Measurements from ENCODE around the gene SDHAF1. TPM values are rescaled to one million over a fixed set of nuclear protein-coding genes. Genes with fewer than 3 reads are reported as not detected.
"Not testable (repeated sequence)": the region's sequence is repeated elsewhere in the genome, so short reads cannot be mapped to it uniquely, and the experiment has no call there.

The SDHAF1 gene
- total RNA-seq, 1 donor from 2014 or later, result 11.2 TPM

DNA sequence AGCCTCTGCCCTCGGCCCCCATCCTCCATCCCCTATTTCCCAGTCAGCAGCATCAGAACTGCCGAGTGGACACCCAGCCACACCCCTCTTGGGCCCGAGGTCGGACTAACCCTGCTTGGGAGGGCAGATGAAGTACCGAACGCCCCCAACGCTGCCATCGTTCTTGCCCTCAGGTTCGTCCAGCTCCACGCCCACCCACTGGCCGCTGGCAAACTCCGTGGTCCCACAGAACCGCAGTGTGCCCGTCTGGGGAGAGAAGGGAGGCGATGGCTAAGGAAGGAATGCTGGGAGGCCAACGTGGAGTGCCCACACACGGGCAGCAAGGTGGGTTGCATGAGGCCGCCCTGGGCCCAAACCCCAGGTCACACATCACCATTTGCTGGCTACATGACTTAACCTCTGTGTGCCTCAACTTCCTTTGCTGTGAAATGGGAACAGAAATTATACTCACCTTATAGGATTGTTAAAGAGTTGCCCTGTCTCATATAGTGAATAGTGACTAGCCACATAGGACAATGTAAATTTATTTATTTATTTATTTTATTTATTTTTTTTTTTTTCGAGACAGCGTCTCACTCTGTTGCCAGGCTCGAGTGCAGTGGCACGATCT, 24.2 kb downstream of the SDHAF1 start:
- DNase-seq, result no peak

DNA sequence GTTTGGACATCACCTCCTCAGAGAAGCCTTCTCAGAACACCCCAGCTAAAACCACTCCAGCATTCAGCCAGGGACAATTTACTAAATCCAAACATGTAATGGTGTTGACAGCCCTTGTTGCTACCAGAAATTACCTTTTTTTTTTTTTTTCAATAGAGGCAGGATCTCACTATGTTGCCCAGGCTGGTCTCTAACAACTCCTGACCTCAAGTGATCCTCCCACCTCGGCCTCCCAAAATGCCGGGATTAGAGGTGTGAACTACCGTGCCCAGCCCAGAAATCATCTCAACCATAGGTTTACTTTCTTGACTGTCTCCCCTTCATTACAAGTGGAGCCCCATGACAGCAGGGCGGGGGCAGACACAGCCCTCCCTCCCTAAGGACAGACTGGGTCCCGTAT, 28.4 kb downstream of the SDHAF1 start:
- DNase-seq, result no peak

DNA sequence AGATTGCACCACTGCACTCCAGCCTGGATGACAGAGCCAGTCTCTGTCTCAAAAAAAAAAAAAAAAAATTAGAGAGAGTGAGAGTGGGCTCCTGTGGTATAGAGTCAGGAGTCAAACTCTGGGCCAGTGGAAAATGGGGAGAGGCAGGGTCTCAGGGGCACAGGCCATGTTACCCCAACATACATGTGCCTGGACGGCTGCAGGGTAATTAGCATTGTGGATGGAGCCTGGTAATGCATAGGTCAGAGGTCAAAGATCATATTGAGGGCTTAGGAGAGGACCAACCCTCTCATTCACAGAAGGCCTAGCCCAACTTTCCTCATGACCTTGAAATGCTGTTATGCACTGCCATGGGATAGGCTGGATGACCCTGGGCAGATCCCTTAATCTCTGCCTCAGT, 30.6 kb downstream of the SDHAF1 start:
- DNase-seq, result no peak

DNA sequence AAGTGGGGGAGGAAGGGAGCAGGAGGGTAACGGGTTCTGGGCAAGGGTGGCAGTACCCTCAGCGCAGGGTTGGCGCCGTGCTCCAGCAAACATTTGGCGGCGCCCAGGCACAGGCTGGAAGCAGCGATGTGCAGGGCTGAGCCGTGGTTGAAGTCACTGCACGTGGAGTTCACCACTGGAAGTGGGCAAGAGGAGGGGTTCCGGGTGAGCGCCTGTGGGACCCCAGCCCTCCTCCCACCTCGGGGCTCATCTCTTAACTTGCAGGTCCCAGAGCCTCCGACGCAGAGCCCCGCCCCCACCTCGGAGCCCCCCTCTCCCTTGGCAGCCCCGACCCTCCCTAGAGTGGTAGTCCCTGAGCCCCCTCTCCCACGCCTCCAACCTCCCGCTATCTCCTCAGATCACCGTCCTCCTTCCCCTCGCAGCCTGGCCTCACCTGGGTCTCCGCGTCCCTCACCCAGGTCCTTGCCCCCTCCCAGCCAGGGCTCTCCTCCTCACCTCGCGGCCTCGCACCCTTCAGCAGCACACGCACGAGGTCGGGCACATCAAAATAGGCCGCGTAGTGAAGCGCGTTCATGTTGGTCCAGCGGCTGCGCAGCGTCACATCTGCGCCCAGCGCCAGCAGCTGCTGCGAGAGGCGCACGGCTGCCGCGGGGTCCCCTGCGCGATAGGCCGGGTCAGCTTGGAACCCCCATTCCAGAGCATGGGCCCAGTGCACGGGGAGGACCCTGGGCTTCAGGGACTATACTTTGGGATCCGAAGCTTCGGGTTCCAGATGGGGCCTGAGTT, 31.3 kb downstream of the SDHAF1 start:
- no peak for DNase-seq

DNA sequence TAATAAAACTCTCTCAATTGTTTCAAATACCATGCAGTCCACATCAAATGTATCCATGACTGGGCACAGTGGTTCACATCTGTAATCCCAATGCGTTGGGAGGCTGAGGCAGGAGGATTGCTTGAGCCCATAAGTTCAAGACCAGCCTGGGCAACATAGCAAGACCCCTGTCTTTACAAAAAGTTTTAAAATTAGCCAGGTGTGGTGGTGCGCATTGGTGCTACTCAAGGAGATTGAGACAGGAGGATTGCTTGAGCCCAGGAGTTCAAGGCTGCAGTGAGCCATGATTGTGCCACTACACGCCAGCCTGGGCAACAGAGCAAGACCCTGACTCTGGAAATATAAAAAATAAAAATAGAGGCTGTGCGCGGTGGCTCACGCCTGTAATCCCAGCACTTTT, 32.7 kb downstream of the SDHAF1 start:
- no peak for DNase-seq

DNA sequence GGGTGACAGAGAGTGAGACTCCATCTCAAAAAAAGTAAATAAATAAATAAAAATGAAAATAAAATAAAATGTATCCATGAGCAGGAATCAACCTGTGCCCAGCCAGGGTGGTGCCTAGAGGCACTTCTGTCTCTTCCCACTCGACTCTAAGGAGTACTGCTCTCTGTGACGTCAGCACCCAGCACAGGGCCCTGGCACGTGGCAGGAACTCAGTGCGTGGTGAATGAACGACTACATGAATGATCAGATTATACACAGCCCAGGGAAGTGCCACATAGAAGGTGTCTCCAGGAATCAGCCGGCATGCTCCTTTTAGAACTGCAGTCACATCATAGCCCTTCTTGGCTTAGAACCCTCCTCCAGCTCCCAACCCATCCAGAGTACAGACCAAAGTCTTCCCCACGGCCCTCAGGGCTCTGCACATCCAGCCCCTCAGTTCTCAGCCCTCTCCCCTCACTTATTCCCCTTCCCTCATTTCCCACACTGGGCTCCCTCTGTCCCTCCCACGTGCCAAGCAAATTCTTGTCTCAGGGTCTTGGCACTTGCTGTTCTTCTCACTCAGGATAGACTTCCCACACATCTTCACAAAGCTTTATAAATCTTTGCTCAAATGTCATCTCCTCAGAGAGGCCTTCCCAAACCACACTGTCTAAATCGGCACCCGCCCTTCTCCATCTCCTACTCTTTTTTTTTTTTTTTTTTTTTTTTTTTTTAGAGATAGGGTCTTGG, 33.5 kb downstream of the SDHAF1 start:
- DNase-seq, result no peak

DNA sequence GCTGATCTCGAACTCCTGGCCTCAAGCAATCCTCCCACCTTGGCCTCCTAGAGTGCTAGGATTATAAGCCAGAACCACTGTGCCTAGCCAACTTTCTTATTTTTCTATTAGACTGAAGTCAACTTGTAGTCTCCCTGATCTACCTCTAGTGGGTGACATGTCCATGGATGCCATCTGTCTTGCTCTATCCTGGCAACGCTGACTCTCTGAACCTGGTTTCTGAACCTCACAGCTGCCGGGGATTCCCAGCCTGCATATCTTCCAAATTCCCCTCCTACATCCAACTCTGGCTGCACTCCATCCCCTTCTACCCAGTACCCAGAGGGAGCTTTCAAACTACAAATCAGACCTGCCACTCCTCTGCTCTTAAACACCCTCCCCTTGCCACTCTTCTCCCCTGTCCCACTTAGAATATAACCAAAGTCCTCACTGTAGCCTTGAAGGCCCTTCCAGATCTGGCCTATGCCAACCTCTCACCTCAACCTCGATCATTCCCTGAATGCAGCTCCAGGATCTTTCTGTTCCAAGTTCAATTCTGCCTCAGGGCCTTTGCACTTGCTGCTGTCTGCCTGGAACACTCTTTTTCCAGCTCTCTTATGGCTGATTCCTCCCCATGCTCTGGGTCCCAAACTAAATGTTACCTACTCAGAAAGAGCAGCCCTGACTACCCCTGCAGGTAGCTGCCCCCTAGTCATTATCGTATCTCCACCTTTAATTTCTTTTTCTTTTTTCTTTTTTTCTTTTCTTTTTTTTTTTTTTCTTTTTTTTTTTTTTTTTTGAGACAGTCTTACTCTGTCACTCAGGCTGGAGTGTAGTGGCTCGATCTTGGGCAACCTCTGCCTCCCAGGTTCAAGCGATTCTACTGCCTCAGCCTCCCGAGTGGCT, 35.5 kb downstream of the SDHAF1 start:
- no peak for DNase-seq

DNA sequence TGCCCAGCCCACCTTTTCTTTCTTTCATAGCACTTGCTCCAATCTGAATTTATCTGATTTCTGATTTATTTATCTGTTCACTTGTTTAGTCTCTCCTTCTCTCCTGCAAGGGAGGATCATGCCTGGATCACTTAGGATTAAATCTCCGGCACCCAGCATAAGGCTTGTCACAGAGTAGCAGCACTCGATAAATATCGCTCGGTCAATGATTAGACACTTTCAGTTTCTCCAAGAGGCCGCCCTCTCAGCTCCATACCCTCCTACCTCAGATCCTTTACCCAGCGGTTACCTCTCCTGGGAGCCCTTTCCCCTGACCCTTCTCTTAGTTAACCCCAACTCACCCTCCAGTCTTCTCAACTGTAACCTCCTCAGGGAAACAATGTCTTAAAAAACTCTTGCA, 36.3 kb downstream of the SDHAF1 start:
- DNase-seq, result no peak

DNA sequence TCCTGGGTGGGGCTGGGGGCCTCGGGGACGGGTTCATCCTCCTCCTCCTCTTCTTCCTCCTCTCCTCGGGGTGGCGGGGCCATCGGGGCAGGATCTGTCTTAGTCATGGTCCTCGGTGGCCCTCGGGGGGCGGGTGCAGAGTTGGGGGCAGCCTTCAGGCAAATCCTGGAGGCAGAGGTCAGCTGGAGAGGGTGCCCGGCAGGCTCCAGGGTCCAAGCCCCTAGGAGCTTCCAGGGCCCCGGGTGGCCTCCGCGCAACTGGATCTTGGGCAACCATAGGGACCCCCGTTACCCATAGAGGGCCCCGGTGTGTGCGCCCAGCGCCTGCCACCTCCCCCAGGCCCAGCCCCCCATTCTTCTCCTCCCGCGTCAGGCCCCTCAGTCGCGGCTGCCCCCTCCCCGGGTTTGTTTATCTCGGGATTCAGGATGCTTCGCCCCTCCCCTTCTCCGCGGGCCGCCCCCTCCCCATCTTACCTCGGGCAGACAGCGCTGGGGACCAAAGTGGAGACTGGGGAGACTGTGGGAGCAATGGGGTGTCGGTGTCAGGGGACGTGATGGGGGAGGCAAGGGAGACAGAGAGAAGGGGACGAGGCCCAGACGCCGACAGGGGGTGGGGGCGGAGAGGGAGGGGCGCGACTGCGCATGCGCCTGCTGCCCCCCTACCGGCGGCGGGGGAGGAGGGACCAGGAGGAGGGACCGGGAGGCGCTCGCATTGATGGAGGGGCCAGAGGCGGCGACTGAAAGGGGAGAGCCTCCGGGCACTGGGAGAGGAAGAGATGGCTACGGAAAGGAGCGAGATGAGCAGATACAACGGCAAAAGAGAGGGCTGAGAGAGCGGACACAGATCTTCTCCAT, 37.5 kb downstream of the SDHAF1 start, which contains the start of gene CLIP3:
Gene CLIP3 (minus strand): TSS at position 623 of the 854 bp plus-strand sequence. CDS start 516 bp downstream, at position 107.
- peak; percentile 20 for DNase-seq

DNA sequence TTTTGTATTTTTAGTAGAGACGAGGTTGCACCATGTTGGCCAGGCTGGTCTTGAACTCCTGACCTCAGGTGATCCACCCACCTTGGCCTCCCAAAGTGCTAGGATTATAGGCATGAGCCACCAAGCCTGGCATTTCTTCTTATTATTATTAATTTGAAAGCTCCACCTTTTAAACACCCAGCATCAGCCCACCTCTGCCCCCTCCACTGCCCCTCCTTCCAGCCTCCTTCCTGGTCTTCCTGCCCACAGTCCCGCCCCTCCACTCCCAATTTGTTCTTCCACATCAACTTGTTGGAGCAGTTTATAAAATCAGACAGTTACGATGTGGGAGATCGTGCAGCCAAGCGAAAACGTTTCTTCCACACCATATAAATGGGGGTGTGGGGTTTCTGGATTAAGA, 45.5 kb downstream of the SDHAF1 start:
- no peak for DNase-seq

DNA sequence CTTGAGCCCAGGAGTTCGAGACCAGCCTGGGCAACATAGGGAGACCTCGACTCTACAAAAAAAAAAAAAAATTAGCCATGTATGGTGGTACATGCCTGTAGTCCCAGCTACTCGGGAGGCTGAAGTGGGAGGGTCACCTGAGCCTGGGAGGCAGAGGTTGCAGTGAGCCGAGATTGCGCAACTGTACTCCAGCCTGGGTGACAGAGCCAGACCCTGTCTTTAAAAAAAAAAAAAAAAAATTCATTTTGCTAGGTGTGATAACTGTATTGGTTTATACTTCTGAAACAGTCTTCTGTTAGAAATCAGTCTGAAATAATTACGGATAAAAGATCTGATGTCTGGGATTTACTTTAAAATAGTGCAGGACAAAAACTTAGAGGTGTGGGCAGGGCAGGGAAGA, 46.1 kb downstream of the SDHAF1 start:
- not testable (repeated sequence) for DNase-seq

DNA sequence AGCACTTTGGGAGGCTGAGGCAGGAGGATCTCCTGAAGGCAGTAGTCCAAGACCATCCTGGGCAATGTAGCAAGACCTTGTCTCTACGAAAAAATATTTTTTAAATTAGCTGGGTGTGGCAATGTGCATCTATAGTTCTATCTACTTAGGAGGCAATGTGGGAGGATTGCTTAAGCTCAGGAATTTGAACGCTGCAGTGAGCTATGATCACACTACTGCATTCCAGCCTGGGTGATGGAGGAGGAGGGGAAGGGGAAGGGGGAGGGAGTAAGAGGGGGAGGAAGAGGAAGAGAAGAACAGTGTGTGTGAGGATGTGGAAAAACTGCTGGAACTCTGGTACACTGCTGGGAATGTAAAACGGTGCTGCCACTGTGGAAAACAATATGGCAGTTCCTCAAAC, 46.8 kb downstream of the SDHAF1 start:
- DNase-seq, result no peak

DNA sequence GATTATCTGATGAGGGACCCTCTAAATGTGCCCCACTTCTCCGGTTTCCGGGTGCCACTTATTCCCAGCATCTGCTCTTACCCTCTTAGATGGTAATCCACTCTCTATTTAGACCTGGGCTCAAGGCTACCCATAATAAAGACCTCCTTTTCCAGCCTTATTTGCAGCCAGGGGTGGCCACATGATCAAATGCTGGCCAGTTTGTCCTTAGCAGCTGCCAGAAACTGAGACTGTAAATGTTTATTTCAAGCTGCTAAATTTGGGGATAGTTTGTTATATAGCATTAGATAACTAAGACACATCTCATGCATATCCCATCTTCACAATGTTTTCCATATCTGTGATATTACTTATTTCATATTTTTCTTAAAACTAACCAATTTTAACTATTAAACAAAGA, 49.0 kb downstream of the SDHAF1 start:
- DNase-seq, result no peak

Small RNA genes lying within 50 kb of the gene (small RNA-seq; reads per million reads assigned to genes)
- gene AF038458.1 (ENCODE audit: low replicate concordance), result not detected

Other genes with a start within 250 kb of the SDHAF1 start
- 5.9 TPM for gene U2AF1L4, start 249.8 kb upstream of the SDHAF1 start, total RNA-seq
- gene PSENEN, start 249.5 kb upstream of the SDHAF1 start, total RNA-seq, result 10.1 TPM
- 4.2 TPM for gene LIN37, start 246.6 kb upstream of the SDHAF1 start, total RNA-seq
- gene HSPB6, start 238.2 kb upstream of the SDHAF1 start, total RNA-seq, result 18.4 TPM
- gene PROSER3, start 237.0 kb upstream of the SDHAF1 start, total RNA-seq, result 4.5 TPM
- gene ARHGAP33, start 219.6 kb upstream of the SDHAF1 start, total RNA-seq, result 5.1 TPM
- not detected for gene PRODH2, start 182.3 kb upstream of the SDHAF1 start, total RNA-seq
- not detected for gene NPHS1, start 142.7 kb upstream of the SDHAF1 start, total RNA-seq
- gene KIRREL2, start 138.3 kb upstream of the SDHAF1 start, total RNA-seq, result 0.10 TPM
- 3.0 TPM for gene APLP1, start 126.6 kb upstream of the SDHAF1 start, total RNA-seq
- 12.0 TPM for gene NFKBID, start 94.6 kb upstream of the SDHAF1 start, total RNA-seq
- 2.7 TPM for gene HCST, start 92.7 kb upstream of the SDHAF1 start, total RNA-seq
- 14.1 TPM for gene TYROBP, start 86.9 kb upstream of the SDHAF1 start, total RNA-seq
- 2.8 TPM for gene LRFN3, start 58.8 kb upstream of the SDHAF1 start, total RNA-seq
- not detected for gene SYNE4, start 13.6 kb downstream of the SDHAF1 start, total RNA-seq
- gene ALKBH6, start 19.0 kb downstream of the SDHAF1 start, total RNA-seq, result 9.2 TPM
- 4.2 TPM for gene CLIP3, start 37.7 kb downstream of the SDHAF1 start, total RNA-seq
- 2.3 TPM for gene THAP8, start 59.1 kb downstream of the SDHAF1 start, total RNA-seq
- gene WDR62, start 59.7 kb downstream of the SDHAF1 start, total RNA-seq, result 2.5 TPM
- gene OVOL3, start 116.0 kb downstream of the SDHAF1 start, total RNA-seq, result not detected
- 64.2 TPM for gene POLR2I, start 119.7 kb downstream of the SDHAF1 start, total RNA-seq
- gene TBCB, start 120.3 kb downstream of the SDHAF1 start, total RNA-seq, result 57.9 TPM
- 141 TPM for gene CAPNS1, start 144.9 kb downstream of the SDHAF1 start, total RNA-seq
- 43.5 TPM for gene COX7A1, start 157.3 kb downstream of the SDHAF1 start, total RNA-seq
- 8.2 TPM for gene ZNF565, start 219.5 kb downstream of the SDHAF1 start, total RNA-seq
- gene ZNF146, start 219.9 kb downstream of the SDHAF1 start, total RNA-seq, result 89.4 TPM

Measured in skin of body (tissue), 3 donors.